Endodermal cell (in vitro differentiated cells): Measurements from ENCODE around the gene COL28A1. TPM values are rescaled to one million over a fixed set of nuclear protein-coding genes. Genes with fewer than 3 reads are reported as not detected.

Experiments
- DNase-seq: peaks from one replicate; pipeline ENCODE4 v3.0.0-alpha.2; 2017
- H3K27ac ChIP-seq: 2 replicates; pipeline ENCODE4 v1.5.1; 2013; ENCODE audit warnings: mild to moderate bottlenecking, low read depth, low read length, moderate library complexity
- H3K27me3 ChIP-seq: 2 replicates; pipeline ENCODE4 v1.6.1; 2013; ENCODE audit warnings: mild to moderate bottlenecking, low read length, moderate library complexity; ENCODE audit not compliant: insufficient read depth, control insufficient read depth, poor library complexity, severe bottlenecking
- H3K36me3 ChIP-seq: 2 replicates; pipeline ENCODE4 v1.7.0; 2013; ENCODE audit warnings: mild to moderate bottlenecking, low read length, moderate library complexity; ENCODE audit not compliant: control insufficient read depth, insufficient read depth
- H3K4me1 ChIP-seq: one replicate; pipeline ENCODE4 v1.7.0; 2013; ENCODE audit warnings: low read length; ENCODE audit not compliant: control insufficient read depth, insufficient read depth
- H3K4me3 ChIP-seq: 2 replicates; pipeline ENCODE4 v1.5.1; 2013; ENCODE audit warnings: mild to moderate bottlenecking, low read length, moderate library complexity
- H3K9ac ChIP-seq: 2 replicates; pipeline ENCODE4 v1.6.1; 2013; ENCODE audit warnings: mild to moderate bottlenecking, low read length, moderate library complexity; ENCODE audit not compliant: poor library complexity, severe bottlenecking; ENCODE audit errors: extremely low read depth
- H3K9me3 ChIP-seq: 2 replicates; pipeline ENCODE4 v1.6.1; 2013; ENCODE audit warnings: mild to moderate bottlenecking, low read length, moderate library complexity; ENCODE audit not compliant: control insufficient read depth
- H3K27ac Mint-ChIP-seq: 2 replicates; pipeline ENCODE4 v1.8.0; 2020; ENCODE audit warnings: mixed read lengths
- H3K27me3 Mint-ChIP-seq: 2 replicates; pipeline ENCODE4 v1.8.0; 2021; ENCODE audit warnings: mild to moderate bottlenecking, mixed read lengths; ENCODE audit not compliant: insufficient read depth
- H3K36me3 Mint-ChIP-seq: 2 replicates; pipeline ENCODE4 v1.8.0; 2020; ENCODE audit warnings: low read depth, mixed read lengths
- H3K4me1 Mint-ChIP-seq: 2 replicates; pipeline ENCODE4 v1.8.0; 2020; ENCODE audit warnings: mixed read lengths
- H3K4me3 Mint-ChIP-seq: 2 replicates; pipeline ENCODE4 v1.8.0; 2020; ENCODE audit warnings: mild to moderate bottlenecking, moderate library complexity, mixed read lengths
- H3K9me3 Mint-ChIP-seq: 2 replicates; pipeline ENCODE4 v1.8.0; 2020; ENCODE audit warnings: mild to moderate bottlenecking, mixed read lengths
- WGBS, 2 experiments: methylation state at CpG; one replicate each; pipeline versions ENCODE4 v1.1.5 to v1.1.7; 2013; ENCODE audit warnings: missing lambda C conversion rate in 2 of 2, mixed read lengths in 1 of 2; ENCODE audit not compliant: insufficient coverage in 1 of 2, insufficient read length in 1 of 2; 5-methylcytosine and 5-hydroxymethylcytosine counted together
- total RNA-seq, 2 donors: library from RNA; stranded (reverse); fragmentation: NEBNext Ultra II Directional in 1 of 2; extraction: Animal tissue kit (Norgen Biotek cat#: 25700) in 1 of 2; gene quantifications; 2 replicates in 1 of 2; 3 replicates in 1 of 2; pipeline ENCODE4 v1.2.1, GENCODE V29; 2021
- TF ChIP-seq, protein P1 (sequence below): fragments of 200-600 bp; sonication (generic); conservative IDR thresholded peaks from 2 replicates; pipeline ENCODE4 v1.5.0; 2021; ENCODE audit warnings: antibody characterized with exemption, mild to moderate bottlenecking

COL28A1 gene
- total RNA-seq, 2 donors from 2014 or later, result 0.44 to 1.2 TPM

DNA sequence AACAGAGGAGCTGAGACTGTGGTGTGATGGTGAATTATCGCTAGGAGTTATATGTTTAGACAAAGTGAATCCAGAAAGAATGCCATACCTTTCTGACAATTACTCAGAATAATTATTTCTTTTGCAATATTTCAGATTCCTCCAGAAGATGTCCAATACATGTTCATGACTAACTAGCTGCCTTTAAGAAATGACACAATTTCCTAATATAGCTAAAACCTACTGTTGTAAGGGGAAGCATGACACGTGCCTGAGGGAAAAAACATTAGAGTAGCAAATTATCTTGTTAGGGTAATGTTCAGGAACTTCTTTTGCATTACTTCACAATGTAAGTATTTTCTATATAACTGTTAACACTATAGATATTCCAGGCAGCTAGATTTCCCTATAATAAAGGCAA is 150.3 kb downstream of the COL28A1 start:
- no peak overlapping the region for H3K27ac Mint-ChIP-seq
- no peaks in the 10 kb centered on the region for H3K4me1 Mint-ChIP-seq
- Histone ChIP-seq H3K9me3 (peaks cover 4% of the 10 kb centered on the region), H3K4me3 (no peak overlapping the region), H3K27ac (no peak overlapping the region), H3K4me1 (no peaks in the 10 kb centered on the region), H3K9ac (no peak overlapping the region), H3K27me3 (no peaks in the 10 kb centered on the region), H3K36me3 (no peaks in the 10 kb centered on the region)
- peaks cover 23% of the 10 kb centered on the region for H3K9me3 Mint-ChIP-seq
- no peaks in the 10 kb centered on the region for H3K27me3 Mint-ChIP-seq
- TF ChIP-seq, protein P1, sequence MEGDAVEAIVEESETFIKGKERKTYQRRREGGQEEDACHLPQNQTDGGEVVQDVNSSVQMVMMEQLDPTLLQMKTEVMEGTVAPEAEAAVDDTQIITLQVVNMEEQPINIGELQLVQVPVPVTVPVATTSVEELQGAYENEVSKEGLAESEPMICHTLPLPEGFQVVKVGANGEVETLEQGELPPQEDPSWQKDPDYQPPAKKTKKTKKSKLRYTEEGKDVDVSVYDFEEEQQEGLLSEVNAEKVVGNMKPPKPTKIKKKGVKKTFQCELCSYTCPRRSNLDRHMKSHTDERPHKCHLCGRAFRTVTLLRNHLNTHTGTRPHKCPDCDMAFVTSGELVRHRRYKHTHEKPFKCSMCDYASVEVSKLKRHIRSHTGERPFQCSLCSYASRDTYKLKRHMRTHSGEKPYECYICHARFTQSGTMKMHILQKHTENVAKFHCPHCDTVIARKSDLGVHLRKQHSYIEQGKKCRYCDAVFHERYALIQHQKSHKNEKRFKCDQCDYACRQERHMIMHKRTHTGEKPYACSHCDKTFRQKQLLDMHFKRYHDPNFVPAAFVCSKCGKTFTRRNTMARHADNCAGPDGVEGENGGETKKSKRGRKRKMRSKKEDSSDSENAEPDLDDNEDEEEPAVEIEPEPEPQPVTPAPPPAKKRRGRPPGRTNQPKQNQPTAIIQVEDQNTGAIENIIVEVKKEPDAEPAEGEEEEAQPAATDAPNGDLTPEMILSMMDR, result no peak
- 90% methylated on average over 2 of the region's 2 CpGs; no CpG with 5 or more reads in 1 of the 2 experiments for WGBS, 2 experiments
- no peak for DNase-seq
- no peaks in the 10 kb centered on the region for H3K36me3 Mint-ChIP-seq
- H3K4me3 Mint-ChIP-seq, result no peak overlapping the region

DNA sequence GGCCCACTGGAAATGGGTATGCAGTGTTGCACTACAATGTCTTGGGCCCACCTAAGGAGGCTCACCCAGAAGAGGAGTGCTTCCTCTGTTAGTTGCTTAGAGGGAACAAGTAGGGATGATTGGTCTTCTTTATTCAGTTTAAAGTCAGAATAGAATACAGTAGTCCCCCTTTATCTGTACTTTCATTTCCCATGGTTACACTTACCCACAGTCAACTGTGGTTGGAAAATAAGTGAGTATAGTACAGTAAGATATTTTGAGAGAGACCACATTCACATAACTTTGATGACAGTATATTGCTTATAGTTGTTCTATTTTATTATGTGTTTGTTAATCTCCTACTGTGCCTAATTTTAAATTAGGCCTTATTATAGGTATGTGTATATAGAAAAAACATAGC is 151.4 kb downstream of the COL28A1 start:
- Mint-ChIP-seq H3K27ac (no peak overlapping the region), H3K9me3 (peaks cover 14% of the 10 kb centered on the region), H3K27me3 (no peaks in the 10 kb centered on the region), H3K36me3 (no peaks in the 10 kb centered on the region), H3K4me3 (no peak overlapping the region), H3K4me1 (no peaks in the 10 kb centered on the region)
- Histone ChIP-seq H3K4me1 (no peaks in the 10 kb centered on the region), H3K9me3 (peaks cover 4% of the 10 kb centered on the region), H3K27me3 (no peaks in the 10 kb centered on the region), H3K36me3 (no peaks in the 10 kb centered on the region), H3K4me3 (no peak overlapping the region), H3K9ac (no peak overlapping the region), H3K27ac (no peak overlapping the region)
- TF ChIP-seq, protein P1, result no peak
- DNase-seq, result no peak

DNA sequence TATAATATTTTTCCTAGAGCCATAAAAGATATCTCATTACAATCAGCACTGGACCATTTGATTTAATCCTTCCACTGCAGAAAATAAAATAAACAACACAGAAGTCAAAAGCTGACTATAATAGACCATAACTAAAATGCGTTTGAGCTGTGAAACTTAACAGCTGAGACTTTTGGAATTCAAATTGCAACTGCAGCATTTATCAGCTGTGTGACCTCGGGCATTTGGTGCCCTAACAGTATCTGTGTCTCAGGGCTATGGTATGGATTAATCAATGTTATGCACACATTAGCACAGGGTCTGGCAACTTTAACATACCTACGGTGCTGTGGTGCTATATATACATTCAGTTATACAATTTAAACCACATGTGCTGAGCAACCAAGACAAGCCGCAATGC is 160.1 kb downstream of the COL28A1 start:
- Histone ChIP-seq H3K9ac (no peak overlapping the region), H3K4me1 (no peaks in the 10 kb centered on the region), H3K27ac (no peak overlapping the region), H3K27me3 (no peaks in the 10 kb centered on the region), H3K9me3 (no peaks in the 10 kb centered on the region), H3K4me3 (no peak overlapping the region), H3K36me3 (no peaks in the 10 kb centered on the region)
- Mint-ChIP-seq H3K9me3 (no peaks in the 10 kb centered on the region), H3K27ac (no peak overlapping the region), H3K27me3 (no peaks in the 10 kb centered on the region), H3K4me1 (no peaks in the 10 kb centered on the region), H3K36me3 (no peaks in the 10 kb centered on the region), H3K4me3 (no peak overlapping the region)
- 93 to 99% methylated on average over 4 of the region's 4 CpGs for WGBS, 2 experiments
- DNase-seq, result no peak
- TF ChIP-seq, protein P1, result no peak
